GM15510 (cell line): ENCODE data around the gene TSPEAR.

Source experiments
- POLR2A ChIP-seq: IDR thresholded peaks from 3 replicates; pipeline ENCODE4 v1.6.1; 2011; ENCODE audit warnings: borderline replicate concordance; ENCODE audit not compliant: insufficient read length; ENCODE audit errors: extremely low read depth

The TSPEAR gene

GRCh38 chr21:44749759-44750674 lies 38.6 kb upstream of the TSPEAR start:
- no peak for TF ChIP-seq POLR2A

- no peak for TF ChIP-seq POLR2A
These were observed 37.9 kb upstream of the TSPEAR start for GRCh38 chr21:44749116-44749758.

DNA sequence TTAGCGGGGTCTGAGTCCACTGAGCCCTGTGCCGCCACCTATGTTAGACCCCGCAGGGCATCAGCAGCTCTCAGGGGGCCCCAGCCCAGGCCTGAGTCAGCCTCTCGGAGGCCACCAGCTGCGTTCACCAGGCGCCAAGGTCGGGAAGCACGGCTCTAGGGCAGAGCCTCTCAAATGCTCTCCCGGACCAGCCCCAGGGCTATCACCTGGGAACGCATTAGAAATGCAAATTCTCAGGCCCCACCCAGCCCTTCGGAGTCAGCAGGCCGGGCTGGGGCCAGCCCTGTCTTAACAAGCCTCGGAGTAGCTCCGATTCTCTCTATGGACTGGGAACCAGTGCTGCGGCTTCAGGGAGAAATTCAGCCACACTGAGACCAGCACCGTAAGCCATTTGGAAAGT lies 37.2 kb upstream of the TSPEAR start:
- no peak for TF ChIP-seq POLR2A

DNA sequence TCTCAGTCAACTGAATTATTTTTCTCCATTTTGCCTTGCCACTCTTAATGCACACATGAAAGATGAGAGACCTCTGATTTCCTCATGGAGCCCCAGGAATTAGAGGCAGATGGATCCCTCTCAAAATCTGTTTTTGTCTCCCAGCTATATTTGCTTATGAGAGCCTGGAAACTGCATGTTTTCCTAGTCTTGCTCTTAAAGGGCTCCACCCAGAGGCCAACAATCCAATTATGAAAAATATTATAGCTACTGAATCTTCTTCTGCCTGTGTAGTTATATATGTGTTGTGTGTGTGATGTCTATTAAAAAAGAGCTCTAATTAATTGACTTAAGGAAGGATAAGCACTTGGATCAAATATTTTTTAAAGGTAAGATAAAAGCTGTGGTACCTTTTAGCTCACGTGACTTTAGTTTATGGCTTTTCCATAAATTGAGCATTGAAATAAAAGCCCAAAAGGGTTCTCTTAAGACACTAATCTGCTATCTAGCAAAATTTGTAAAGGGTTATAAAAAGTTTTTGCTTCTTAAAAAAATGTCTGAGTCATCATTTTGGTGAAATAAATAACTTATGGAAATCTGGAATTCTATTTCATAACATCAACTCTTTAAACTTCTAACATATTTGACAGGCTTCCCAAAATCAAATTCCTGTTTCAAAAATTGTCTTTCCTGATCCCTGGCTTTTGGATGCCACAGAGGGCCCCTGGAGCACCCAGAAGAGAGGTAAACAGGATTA lies 31.2 kb upstream of the TSPEAR start:
- TF ChIP-seq POLR2A, result no peak

GRCh38 chr21:44741921-44742320 lies 30.5 kb upstream of the TSPEAR start:
- TF ChIP-seq POLR2A, result no peak

DNA sequence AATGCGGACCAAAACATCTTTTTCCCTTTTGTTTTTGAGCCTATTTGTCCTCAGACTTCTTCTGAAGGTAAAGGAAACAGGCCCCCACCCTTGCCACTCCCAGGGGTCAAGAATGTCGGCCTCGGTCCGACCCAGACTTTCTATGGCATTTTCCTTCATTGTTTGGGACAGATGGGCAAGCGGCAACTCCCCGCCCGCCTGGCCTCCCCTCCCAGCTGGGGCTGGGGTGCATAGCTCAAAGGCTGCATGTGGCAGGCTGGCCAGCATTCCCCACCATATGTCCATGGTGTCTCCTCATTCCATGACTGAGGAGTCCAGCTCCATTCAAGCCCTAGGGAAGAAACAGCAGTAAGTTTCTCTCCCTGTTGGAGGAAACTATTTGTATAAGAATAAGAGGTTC lies 29.4 kb upstream of the TSPEAR start:
- no peak for TF ChIP-seq POLR2A

GRCh38 chr21:44739316-44739715 lies 27.9 kb upstream of the TSPEAR start:
- no peak for TF ChIP-seq POLR2A

GRCh38 chr21:44738621-44739020 lies 27.2 kb upstream of the TSPEAR start:
- no peak for TF ChIP-seq POLR2A

DNA sequence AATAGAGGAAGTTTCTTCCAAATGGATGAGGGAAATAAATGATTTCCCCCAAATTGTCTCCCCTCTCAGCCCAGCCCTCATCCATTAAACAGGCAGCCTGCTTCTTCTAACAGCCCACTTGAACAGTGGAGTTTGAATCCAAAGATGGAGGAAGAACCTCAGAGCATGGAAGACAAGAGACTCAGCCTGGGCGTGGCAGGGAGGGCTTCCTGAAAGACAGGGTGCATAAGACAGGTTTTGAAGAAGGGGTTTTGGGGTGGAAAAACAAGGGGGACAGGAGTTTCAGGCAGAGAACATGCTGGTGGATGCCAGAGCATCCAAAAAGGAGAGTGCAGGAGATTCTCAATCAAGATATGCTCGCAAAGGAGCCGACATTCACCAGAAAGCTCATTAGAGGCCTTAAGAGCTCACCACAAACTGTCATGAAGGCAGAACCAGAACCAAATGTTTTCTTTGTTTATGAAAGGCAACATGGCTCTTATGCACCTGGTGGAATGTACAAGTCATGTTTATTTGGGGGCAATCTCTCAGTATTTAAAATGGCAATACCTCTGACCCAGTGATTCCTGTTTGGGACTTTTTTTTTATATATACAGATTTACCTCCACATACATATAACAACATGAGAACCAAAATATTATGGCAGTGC lies 26.5 kb upstream of the TSPEAR start:
- TF ChIP-seq POLR2A, result no peak

DNA sequence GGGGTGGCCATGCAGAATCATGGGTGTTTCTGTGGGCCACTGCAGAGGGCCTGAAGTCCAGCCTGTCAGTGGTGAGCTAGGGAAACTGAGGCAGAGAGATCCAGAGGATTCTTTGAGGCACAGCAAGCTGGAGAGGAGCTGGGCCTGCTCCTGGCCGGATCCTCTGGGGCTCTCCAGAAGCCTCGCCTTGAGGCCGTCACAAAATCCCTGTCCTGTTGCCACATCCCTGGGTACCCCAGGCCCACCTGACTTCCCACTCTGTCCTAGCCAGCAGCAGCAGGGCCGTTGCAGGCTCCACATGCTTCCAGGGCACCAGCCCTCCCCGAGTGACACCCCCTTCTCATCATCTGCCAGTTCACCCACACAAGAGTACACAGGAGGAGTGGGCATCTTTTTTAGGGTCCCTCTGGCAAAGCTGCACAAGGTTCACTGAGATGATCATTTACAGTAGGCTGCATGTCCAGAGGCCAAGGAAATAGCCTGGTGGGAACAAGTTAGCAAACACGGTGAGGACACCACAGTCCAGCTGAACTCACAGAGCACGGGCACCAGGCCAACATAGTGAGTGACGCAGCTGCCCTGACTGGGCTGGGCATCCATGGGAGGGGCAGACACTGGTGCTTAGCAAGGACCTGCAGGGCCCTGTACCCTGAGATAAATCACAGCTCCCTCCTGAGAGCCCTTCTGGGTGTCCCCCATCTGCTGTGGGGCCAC lies 25.1 kb upstream of the TSPEAR start:
- no peak for TF ChIP-seq POLR2A

DNA sequence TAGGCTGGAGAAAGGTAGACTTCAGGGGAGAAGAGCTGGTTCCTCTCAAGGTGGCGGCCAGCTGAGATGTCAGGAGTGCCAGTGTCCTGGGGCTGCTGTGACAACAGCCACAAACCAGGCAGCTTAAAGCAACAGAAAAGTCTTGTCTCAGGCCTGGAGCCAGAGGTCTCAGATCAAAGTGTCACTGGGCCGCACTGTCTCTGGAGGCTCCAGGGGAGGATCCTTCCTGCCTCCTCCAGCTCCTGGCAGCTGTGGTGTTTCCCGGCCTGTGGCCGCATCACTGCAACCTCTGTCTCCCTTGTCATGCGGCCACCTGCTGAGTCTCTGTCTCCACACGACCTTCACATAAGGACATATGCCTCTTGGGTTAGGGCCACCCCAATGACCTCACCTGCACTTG lies 24.4 kb upstream of the TSPEAR start:
- TF ChIP-seq POLR2A, result no peak

GRCh38 chr21:44734841-44735240 lies 23.5 kb upstream of the TSPEAR start:
- TF ChIP-seq POLR2A, result no peak

- TF ChIP-seq POLR2A, result no peak
These were observed 22.8 kb upstream of the TSPEAR start for GRCh38 chr21:44734026-44734745.

DNA sequence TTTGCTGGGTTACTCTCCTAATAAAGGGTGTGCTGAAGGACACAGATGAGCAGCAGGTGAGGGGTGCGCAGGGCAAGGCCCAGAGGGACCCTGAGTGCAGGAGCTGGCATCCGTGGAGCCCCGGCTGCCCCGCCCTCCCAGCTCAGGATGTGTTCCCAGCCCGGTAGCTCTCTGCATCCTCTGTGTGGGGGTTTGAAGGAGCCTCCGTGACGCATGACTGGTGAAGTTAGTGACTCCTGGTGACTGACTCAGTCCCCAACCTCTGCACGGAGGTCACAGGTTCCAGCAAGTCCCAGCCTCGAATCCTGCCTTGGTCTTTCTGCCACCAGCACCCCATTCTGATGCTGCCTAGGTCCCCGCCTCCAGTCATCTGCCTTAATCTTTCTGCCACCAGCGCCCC lies 21.6 kb upstream of the TSPEAR start:
- TF ChIP-seq POLR2A, result no peak
